Measurements from ENCODE around the gene HNRNPA2B1.

The HNRNPA2B1 gene

GRCh38 chr7:26190417-26190869 is 10.1 kb downstream of the HNRNPA2B1 start:
- H3K79me2 ChIP-seq (ENCODE audit: low read length), result peaks cover 75% of the 10 kb centered on the region
- H3K4me3 ChIP-seq (ENCODE audit: low read length), result no peak overlapping the region
- no peak overlapping the region for H3K9ac ChIP-seq (ENCODE audit: low read length)
- H2AFZ ChIP-seq (ENCODE audit: low read depth, low read length), result no peak overlapping the region
- no peak overlapping the region for H3K27ac ChIP-seq (ENCODE audit: low read length)
- H3K9me3 ChIP-seq (ENCODE audit: insufficient read depth, low read length), result no peaks in the 10 kb centered on the region
- no peaks in the 10 kb centered on the region for H3K27me3 ChIP-seq (ENCODE audit: low read depth, low read length)
- H4K20me1 ChIP-seq (ENCODE audit: insufficient read depth, low read length), result peaks cover 84% of the 10 kb centered on the region
- no peak overlapping the region for H3K4me2 ChIP-seq (ENCODE audit: low read length)
- H3K36me3 ChIP-seq (replicated peaks; ENCODE audit: low read depth, low read length), result peaks cover 66% of the 10 kb centered on the region
- no peak for TF ChIP-seq CTCF (IDR thresholded peaks at IDR 0.05; ENCODE audit: low read depth, low read length)
- TF ChIP-seq EZH2phosphoT487 (IDR thresholded peaks at IDR 0.05; ENCODE audit: low read depth), result no peak
- H3K4me1 ChIP-seq (ENCODE audit: low read length), result peaks cover 38% of the 10 kb centered on the region

GRCh38 chr7:26189697-26190096 is 10.8 kb downstream of the HNRNPA2B1 start:
- Histone ChIP-seq H3K9me3 (ENCODE audit: insufficient read depth, low read length) (no peaks in the 10 kb centered on the region), H3K27me3 (ENCODE audit: low read depth, low read length) (no peaks in the 10 kb centered on the region), H4K20me1 (ENCODE audit: insufficient read depth, low read length) (peaks cover 80% of the 10 kb centered on the region), H3K9ac (ENCODE audit: low read length) (no peak overlapping the region), H3K36me3 (replicated peaks; ENCODE audit: low read depth, low read length) (peaks cover 62% of the 10 kb centered on the region), H3K79me2 (ENCODE audit: low read length) (peaks cover 68% of the 10 kb centered on the region), H3K4me3 (ENCODE audit: low read length) (no peak overlapping the region), H3K4me2 (ENCODE audit: low read length) (no peak overlapping the region), H3K27ac (ENCODE audit: low read length) (no peak overlapping the region), H2AFZ (ENCODE audit: low read depth, low read length) (no peak overlapping the region), H3K4me1 (ENCODE audit: low read length) (peaks cover 34% of the 10 kb centered on the region)
- TF ChIP-seq CTCF (IDR thresholded peaks at IDR 0.05; ENCODE audit: low read depth, low read length) (no peak), EZH2phosphoT487 (IDR thresholded peaks at IDR 0.05; ENCODE audit: low read depth) (no peak)

DNA sequence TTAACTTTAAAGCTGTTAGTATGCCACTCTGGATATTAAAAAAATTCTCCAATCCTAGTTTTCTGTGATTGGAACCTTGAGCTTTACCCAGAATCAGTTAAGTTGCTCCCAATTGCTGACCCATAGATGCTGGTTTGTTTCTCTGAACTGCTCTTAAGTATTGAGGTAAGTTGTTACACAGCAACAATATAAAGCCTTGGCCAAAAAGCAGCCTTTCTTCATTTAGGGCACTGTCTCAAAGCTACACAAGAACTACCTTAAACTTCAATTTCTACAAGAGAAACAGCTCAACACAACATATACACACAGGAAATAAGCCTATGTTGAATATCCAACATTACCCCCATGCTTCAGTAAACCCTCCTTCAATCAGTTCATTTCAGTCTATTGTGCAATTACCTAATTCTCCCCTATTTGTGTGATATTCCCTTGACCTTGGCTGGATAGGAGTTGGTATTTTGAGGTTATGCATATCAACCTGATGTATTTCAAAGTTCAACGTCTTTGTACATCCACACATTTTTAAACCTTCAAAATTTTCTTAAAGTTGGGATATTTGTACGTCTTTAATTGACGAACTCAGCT is 11.5 kb downstream of the HNRNPA2B1 start:
- TF ChIP-seq EZH2phosphoT487 (IDR thresholded peaks at IDR 0.05; ENCODE audit: low read depth) (no peak), CTCF (IDR thresholded peaks at IDR 0.05; ENCODE audit: low read depth, low read length) (no peak)
- H3K27ac ChIP-seq (ENCODE audit: low read length), result peak overlapping the region; percentile 49; the same call in 1 of the 2 replicates

DNA sequence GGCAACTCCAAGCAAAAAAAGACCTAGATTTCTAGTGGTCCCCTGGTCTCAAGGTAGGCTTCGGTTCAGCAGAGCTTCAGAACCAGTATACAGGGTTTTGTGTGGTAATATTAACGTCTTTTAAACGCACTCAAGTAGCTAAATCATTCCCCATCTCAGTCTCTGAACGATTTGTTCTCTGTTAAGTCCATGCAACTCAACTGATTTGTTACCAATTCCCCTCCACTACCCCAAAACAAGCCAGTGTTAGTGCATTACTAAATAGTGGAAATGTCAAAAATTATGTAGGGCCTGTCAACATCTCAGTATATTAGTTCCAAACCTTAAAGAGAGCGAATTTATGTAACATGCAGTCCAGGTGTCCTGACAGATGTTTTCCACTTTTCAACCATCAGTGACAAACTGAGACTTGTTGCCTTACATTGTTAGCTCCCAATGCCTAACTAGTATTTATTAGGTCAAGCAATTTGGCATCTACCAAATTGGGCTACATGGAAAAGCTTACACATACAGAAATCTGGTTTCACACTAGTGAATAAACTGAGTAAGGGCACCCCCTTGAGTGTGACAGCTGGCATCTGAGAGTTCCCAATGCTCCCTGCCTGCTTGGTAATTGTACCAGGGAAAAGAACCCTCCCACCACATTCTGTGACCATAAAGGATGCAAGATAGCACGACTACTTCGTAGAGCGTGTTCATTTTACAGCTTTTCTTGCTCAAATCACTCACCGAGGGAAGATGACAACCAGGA is 12.2 kb downstream of the HNRNPA2B1 start:
- Histone ChIP-seq H2AFZ (ENCODE audit: low read depth, low read length) (no peak overlapping the region), H3K27me3 (ENCODE audit: low read depth, low read length) (no peaks in the 10 kb centered on the region), H3K79me2 (ENCODE audit: low read length) (peaks cover 55% of the 10 kb centered on the region), H3K9me3 (ENCODE audit: insufficient read depth, low read length) (no peaks in the 10 kb centered on the region), H3K4me3 (ENCODE audit: low read length) (no peak overlapping the region), H4K20me1 (ENCODE audit: insufficient read depth, low read length) (peaks cover 67% of the 10 kb centered on the region), H3K36me3 (replicated peaks; ENCODE audit: low read depth, low read length) (peaks cover 56% of the 10 kb centered on the region), H3K9ac (ENCODE audit: low read length) (no peak overlapping the region), H3K4me1 (ENCODE audit: low read length) (peaks cover 21% of the 10 kb centered on the region), H3K27ac (ENCODE audit: low read length) (peak overlapping the region; percentile 49), H3K4me2 (ENCODE audit: low read length) (no peak overlapping the region)
- TF ChIP-seq EZH2phosphoT487 (IDR thresholded peaks at IDR 0.05; ENCODE audit: low read depth), result no peak

More for the DNA sequence above, 11.5 kb downstream of the HNRNPA2B1 start:
- Histone ChIP-seq H3K4me1 (ENCODE audit: low read length) (peaks cover 27% of the 10 kb centered on the region), H3K4me3 (ENCODE audit: low read length) (no peak overlapping the region), H3K9me3 (ENCODE audit: insufficient read depth, low read length) (no peaks in the 10 kb centered on the region), H3K36me3 (replicated peaks; ENCODE audit: low read depth, low read length) (peaks cover 62% of the 10 kb centered on the region), H2AFZ (ENCODE audit: low read depth, low read length) (no peak overlapping the region), H3K27me3 (ENCODE audit: low read depth, low read length) (no peaks in the 10 kb centered on the region), H3K79me2 (ENCODE audit: low read length) (peaks cover 61% of the 10 kb centered on the region), H4K20me1 (ENCODE audit: insufficient read depth, low read length) (peaks cover 73% of the 10 kb centered on the region), H3K4me2 (ENCODE audit: low read length) (no peak overlapping the region), H3K9ac (ENCODE audit: low read length) (no peak overlapping the region)
